Forelimb muscle (tissue), 1 donor: Measurements from ENCODE around the gene ITPR2. TPM values are rescaled to one million over a fixed set of nuclear protein-coding genes. Genes with fewer than 3 reads are reported as not detected.

Experiments
- DNase-seq: peaks from one replicate; pipeline ENCODE4 v3.0.0-alpha.2; 2013; ENCODE audit warnings: low read depth
- polyA plus RNA-seq: library from polyadenylated mRNA; unstranded; fragments of 120-200 nt; gene quantifications from one replicate; pipeline ENCODE4 v1.2.1, GENCODE V29; 2013; ENCODE audit not compliant: insufficient read length

Gene ITPR2
- polyA plus RNA-seq, 1 donor: 2.7 TPM

GRCh38 chr12:26704684-26705460 is 128.1 kb downstream of the ITPR2 start:
- DNase-seq: no peak

- no peak for DNase-seq
These were observed 128.8 kb downstream of the ITPR2 start for GRCh38 chr12:26704214-26704613.

GRCh38 chr12:26702741-26703140 is 130.3 kb downstream of the ITPR2 start:
- no peak for DNase-seq

- DNase-seq: no peak
These were observed 131.3 kb downstream of the ITPR2 start for GRCh38 chr12:26701604-26702215.

- no peak for DNase-seq
These were observed 132.6 kb downstream of the ITPR2 start for GRCh38 chr12:26700430-26700829.

GRCh38 chr12:26699237-26699636 is 133.8 kb downstream of the ITPR2 start:
- no peak for DNase-seq

- DNase-seq: no peak
These were observed 134.8 kb downstream of the ITPR2 start for GRCh38 chr12:26698186-26698585.

- no peak for DNase-seq
These were observed 135.8 kb downstream of the ITPR2 start for GRCh38 chr12:26697217-26697616.

GRCh38 chr12:26696613-26697092 is 136.3 kb downstream of the ITPR2 start:
- DNase-seq: no peak

- no peak for DNase-seq
These were observed 136.9 kb downstream of the ITPR2 start for GRCh38 chr12:26696048-26696612.

- DNase-seq: no peak
These were observed 138.6 kb downstream of the ITPR2 start for GRCh38 chr12:26694402-26694801.

- no peak for DNase-seq
These were observed 140.6 kb downstream of the ITPR2 start for GRCh38 chr12:26692407-26692806.

GRCh38 chr12:26691234-26691970 is 141.6 kb downstream of the ITPR2 start:
- no peak for DNase-seq

GRCh38 chr12:26690601-26691000 is 142.4 kb downstream of the ITPR2 start:
- DNase-seq: no peak

GRCh38 chr12:26689281-26689841 is 143.6 kb downstream of the ITPR2 start:
- DNase-seq: no peak

GRCh38 chr12:26688344-26688904 is 144.6 kb downstream of the ITPR2 start:
- no peak for DNase-seq

- DNase-seq: no peak
These were observed 146.6 kb downstream of the ITPR2 start for GRCh38 chr12:26686408-26686807.

- DNase-seq: no peak
These were observed 148.9 kb downstream of the ITPR2 start for GRCh38 chr12:26684101-26684500.

GRCh38 chr12:26683443-26683842 is 149.6 kb downstream of the ITPR2 start:
- no peak for DNase-seq

GRCh38 chr12:26680727-26681455 is 152.1 kb downstream of the ITPR2 start:
- no peak for DNase-seq
